Measurements from ENCODE around the gene PLA2G1B.

PLA2G1B gene

DNA sequence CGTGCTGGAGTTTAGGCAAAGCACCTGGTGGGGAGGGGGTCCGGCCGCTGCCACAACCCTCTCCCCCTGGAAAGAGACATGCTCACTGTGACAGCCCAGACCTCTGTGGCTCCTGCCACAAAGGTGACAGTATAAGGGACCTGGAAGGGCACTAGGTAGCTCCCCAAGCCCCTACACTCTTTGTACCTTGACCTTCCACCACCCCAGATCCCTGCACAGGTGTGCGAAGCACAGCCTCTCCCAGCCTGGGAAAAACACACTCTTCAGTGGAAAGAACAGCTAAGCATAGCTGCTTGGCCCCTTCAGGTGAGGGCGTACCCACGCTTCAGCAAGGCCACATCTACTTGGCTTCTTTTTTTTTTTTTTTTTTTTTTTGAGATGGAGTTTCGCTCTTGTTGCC lies 4.9 kb upstream of the PLA2G1B start:
- H3K4me3 ChIP-seq (ENCODE audit: low read depth, low read length) = no peak overlapping the region
- DNase-seq (ENCODE audit: low read depth) = no peak

DNA sequence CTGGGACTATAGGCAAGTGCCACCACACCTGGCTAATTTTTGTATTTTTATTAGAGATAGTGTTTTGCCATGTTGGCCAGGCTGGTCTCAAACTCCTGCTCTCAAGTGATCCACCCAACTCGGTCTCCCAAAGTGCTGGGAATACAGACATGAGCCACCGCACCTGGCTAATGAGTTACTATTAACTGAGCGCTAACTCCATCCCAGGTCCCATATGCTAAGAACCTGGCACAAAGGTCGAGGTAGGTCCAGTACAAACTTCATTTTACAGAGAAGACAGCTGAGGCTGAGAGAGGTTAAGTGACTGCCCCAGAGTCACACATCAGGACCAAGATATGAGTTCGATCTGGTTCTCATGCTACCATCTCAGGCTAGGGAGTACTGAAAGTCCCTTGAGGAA lies 4.5 kb upstream of the PLA2G1B start:
- DNase-seq (ENCODE audit: low read depth) = no peak
- no peak overlapping the region for H3K4me3 ChIP-seq (ENCODE audit: low read depth, low read length)

- H3K4me3 ChIP-seq (ENCODE audit: low read depth, low read length) = no peak overlapping the region
- no peak for DNase-seq (ENCODE audit: low read depth)
Observed at GRCh38 chr12:120331390-120331789, 3.8 kb upstream of the PLA2G1B start.

DNA sequence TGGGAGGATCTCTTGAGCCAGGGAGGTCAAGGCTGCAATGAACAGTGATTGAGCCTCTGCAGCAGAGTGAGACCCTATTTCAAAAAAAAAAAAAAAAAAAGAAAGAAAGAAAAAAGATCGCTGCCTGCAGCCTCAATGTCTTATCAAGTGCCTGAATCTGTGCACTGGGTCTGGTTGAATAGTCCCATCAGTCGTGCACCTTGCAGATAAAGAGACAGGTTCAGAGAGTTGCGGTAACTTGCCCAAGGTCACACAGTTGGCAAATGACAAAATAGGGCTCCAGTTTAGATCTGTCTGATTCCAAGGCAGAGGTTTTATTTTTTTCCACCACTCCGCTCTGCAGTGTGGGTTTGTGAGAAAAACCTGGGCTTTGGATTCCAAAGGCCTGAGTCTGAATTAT lies 649 bp upstream of the PLA2G1B start:
- no peak overlapping the region for H3K4me3 ChIP-seq (ENCODE audit: low read depth, low read length)
- DNase-seq (ENCODE audit: low read depth) = no peak

GRCh38 chr12:120324841-120325417 lies 2.6 kb downstream of the PLA2G1B start:
- H3K4me3 ChIP-seq (ENCODE audit: low read depth, low read length) = no peak overlapping the region
- DNase-seq (ENCODE audit: low read depth) = no peak

DNA sequence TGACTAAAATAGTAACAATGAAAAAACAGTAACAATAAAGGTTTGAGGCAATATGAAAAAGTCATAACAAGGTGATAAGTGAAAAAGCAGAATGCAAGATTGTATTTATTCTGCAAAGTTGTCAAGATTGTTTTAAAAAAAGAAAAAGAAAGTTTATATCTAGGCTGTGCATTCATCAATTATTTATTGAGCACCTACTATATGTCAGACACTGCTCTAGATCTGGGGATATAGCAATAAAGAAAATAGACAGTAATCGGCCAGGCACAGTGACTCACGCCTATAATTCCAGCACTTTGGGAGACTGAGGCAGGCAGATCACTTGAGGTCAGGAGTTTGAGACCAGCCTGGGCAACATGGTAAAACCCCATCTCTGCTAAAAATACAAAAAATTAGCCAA lies 3.8 kb downstream of the PLA2G1B start:
- DNase-seq (ENCODE audit: low read depth) = no peak
- H3K4me3 ChIP-seq (ENCODE audit: low read depth, low read length) = no peak overlapping the region

GRCh38 chr12:120321382-120322202 lies 6.0 kb downstream of the PLA2G1B start:
- no peak overlapping the region for H3K4me3 ChIP-seq (ENCODE audit: low read depth, low read length)
- no peak for DNase-seq (ENCODE audit: low read depth)

DNA sequence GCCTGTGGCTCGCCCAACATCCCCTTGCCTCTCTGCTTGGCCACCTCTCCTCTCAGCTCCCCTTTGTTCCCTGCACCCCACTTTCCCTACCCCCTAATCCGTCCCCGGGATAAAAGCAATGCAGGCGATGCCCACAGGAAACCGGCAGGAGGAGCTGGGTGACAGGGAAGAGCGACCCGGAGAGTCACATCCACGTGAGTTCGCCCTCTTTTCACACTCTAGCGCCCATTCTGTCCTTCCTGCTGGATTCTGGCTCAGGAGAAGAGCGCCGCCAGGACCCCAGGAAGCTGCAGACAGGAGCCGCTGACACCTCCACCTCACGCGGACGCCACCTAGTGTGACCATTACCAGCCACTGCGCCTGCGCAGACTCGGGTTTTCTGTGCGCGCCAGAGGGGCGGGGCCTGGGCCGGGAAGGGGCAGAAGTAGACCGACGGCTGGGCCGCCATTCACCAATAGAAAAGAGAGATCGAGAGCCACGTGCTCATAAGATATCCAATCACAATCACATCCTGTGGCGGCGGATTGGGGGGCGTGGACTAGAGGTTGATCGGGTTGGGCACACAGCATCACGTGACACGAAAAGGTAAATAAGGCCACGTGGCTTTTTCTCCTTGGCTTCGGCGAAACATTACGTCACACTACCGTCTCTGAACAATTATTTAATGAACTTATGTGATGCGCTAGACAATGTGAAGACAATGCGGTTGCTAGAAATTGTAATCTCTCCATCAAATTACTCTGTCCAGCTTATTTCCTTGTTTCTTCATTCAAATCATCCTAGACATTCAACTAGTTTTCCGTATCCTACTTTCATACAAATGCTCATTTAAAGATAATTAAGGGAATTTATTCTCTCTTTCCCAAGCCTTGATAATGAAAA lies 10.1 kb downstream of the PLA2G1B start:
- peak; percentile 97 for DNase-seq (ENCODE audit: low read depth)
- H3K4me3 ChIP-seq (ENCODE audit: low read depth, low read length) = peak overlapping the region; percentile 72

GRCh38 chr12:120316798-120317223 lies 10.8 kb downstream of the PLA2G1B start:
- H3K4me3 ChIP-seq (ENCODE audit: low read depth, low read length) = peak overlapping the region; percentile 72
- no peak for DNase-seq (ENCODE audit: low read depth)

- no peak overlapping the region for H3K4me3 ChIP-seq (ENCODE audit: low read depth, low read length)
- DNase-seq (ENCODE audit: low read depth) = no peak
Observed at GRCh38 chr12:120314220-120314619, 13.4 kb downstream of the PLA2G1B start.

- peak within 1 kb of the TSS; percentile 53 for H3K4me3 ChIP-seq (ENCODE audit: low read depth, low read length)
- peak; percentile 73 for DNase-seq (ENCODE audit: low read depth)
Observed at GRCh38 chr12:120301962-120302815, 25.4 kb downstream of the PLA2G1B start, which contains the start of gene SIRT4. SIRT4 (plus strand) TSS chr12:120302321; CDS start chr12:120303562, 1,241 bp downstream.

DNA sequence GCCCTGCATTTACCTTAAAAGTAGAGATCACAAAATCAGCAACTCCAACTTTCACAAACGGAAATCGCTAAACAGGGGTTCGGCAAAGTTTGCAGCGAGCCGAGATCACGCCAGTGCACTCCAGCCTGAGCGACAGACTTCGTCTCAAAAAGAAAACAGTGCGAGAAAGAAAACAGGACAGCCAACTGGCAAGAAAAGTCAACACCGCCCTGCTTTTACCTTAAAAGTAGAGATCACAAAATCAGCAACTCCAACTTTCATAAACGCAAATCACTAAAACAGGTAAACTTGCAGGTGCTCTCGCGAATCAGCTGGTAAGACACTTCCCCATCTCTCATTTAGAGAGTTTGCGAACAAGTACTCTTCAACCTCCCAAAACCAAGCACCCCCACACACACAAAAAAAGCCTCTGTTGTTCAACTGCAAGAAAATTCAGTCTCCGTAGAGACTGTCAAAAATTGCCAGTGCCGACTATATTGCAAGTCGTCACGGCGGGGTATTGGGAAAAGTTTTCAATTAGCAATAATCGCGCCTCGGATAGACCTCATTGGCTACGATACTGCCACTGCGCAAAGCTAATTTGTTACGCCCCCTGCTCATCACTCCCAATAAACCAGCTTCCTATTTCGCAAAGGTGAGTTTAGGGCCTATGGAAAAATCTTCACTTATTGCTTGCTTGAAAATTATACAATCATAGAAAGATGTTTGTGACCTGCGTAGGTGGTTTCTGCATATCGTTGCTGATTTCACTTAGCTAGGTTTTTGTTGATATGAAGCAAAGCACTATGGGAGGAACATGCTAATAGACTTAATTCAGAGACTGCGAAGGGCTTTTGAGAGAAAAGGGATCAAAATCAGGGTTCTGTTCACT lies 34.7 kb downstream of the PLA2G1B start, which contains the start of gene RNU4-1:
Gene RNU4-1 (minus strand): TSS at position 577 of the 871 bp plus-strand sequence.
- H3K4me3 ChIP-seq (ENCODE audit: low read depth, low read length) = peak within 1 kb of the TSS; percentile 49
- peak; percentile 90 for DNase-seq (ENCODE audit: low read depth)

GRCh38 chr12:120292411-120292660 lies 35.2 kb downstream of the PLA2G1B start:
- peak overlapping the region; percentile 49 for H3K4me3 ChIP-seq (ENCODE audit: low read depth, low read length)
- DNase-seq (ENCODE audit: low read depth) = no peak

- DNase-seq (ENCODE audit: low read depth) = no peak
Observed at GRCh38 chr12:120290609-120291305, 36.8 kb downstream of the PLA2G1B start.

GRCh38 chr12:120287491-120287890 lies 40.1 kb downstream of the PLA2G1B start:
- no peak for DNase-seq (ENCODE audit: low read depth)
- H3K4me3 ChIP-seq (ENCODE audit: low read depth, low read length) = no peak overlapping the region

More at GRCh38 chr12:120290609-120291305, 36.8 kb downstream of the PLA2G1B start:
- peak overlapping the region; percentile 18 for H3K4me3 ChIP-seq (ENCODE audit: low read depth, low read length)

DNA sequence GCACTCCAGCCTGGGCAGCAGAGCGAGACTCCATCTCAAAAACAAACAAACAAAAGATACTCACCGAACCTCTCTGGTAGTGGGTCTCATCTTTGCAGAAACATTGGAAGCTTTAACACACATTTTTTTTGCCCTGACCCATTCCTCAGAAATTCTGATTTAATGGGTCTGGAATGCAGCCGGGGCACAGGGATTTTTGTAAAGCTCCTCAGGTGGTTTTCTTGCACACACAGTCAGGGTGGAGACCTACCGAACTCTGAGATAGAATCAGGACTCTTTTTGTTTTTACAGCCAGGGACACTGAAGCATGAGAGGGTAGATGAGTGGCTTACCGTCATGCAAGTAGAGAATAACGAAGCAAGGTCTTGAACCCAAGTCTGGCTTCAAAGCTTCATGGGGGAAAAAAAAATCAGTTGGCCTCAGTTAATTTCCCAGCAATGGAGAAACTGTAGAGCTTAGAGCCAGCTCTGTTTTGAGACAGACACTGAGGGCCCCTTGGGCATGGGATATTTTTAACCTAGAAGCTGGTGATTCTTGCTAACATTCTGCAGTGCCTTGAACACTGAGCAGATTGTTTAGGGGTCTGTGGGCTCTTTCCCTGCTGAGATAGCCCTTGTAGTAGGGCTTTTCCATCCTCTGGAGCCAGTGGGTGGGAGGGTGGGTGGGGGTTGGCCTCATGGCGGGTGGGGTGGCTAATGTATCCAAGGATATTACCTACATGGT lies 40.6 kb downstream of the PLA2G1B start:
- H3K4me3 ChIP-seq (ENCODE audit: low read depth, low read length) = no peak overlapping the region
- no peak for DNase-seq (ENCODE audit: low read depth)

GRCh38 chr12:120284381-120284780 lies 43.2 kb downstream of the PLA2G1B start:
- H3K4me3 ChIP-seq (ENCODE audit: low read depth, low read length) = no peak overlapping the region
- DNase-seq (ENCODE audit: low read depth) = no peak

Data from skeletal muscle cell (primary cell).